NT2/D1 (cell line): ENCODE measurements around the gene CHST9.
"Not testable (repeated sequence)": the region's sequence is repeated elsewhere in the genome, so short reads cannot be mapped to it uniquely, and the experiment has no call there.

ENCODE experiments used
- SUZ12 ChIP-seq: IDR thresholded peaks from 2 replicates; pipeline ENCODE4 v1.6.1; 2011; ENCODE audit not compliant: insufficient read length, insufficient read depth; ENCODE audit errors: extremely low read depth
- YY1 ChIP-seq: IDR thresholded peaks from 2 replicates; pipeline ENCODE4 v1.6.1; 2011; ENCODE audit not compliant: insufficient read length, insufficient read depth

DNA sequence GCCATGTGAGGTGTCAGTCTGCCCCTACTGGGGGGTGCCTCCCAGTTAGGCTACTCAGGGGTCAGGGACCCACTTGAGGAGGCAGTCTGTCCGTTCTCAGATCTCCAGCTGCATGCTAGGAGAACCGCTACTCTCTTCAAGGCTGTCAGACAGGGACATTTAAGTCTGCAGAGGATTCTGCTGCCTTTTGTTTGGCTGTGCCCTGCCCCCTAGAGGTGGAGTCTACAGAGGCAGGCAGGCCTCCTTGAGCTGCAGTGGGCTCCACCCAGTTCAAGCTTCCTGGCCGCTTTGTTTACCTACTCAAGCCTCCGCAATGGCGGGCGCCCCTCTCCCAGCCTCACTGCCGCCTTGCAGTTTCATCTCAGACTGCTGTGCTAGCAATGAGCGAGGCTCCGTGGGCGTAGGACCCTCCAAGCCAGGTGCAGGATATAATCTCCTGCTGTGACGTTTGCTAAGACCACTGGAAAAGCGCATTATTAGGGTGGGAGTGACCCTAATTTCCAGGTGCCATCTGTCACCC, 21.9 kb downstream of the CHST9 start:
- TF ChIP-seq YY1, SUZ12: not testable (repeated sequence)
